SKM-1 treated with dmso at 0.1 percent for 144 hours (cell line): Measurements from ENCODE around the gene MON1A.
A peak's percentile ranks its signal among the peaks of the same experiment; 100 is the strongest.

Source experiments
- DNase-seq: peaks from one replicate; lab custom pipeline; 2025; ENCODE audit not compliant: unreplicated experiment; lab: John Stamatoyannopoulos, UW

Gene MON1A

DNA sequence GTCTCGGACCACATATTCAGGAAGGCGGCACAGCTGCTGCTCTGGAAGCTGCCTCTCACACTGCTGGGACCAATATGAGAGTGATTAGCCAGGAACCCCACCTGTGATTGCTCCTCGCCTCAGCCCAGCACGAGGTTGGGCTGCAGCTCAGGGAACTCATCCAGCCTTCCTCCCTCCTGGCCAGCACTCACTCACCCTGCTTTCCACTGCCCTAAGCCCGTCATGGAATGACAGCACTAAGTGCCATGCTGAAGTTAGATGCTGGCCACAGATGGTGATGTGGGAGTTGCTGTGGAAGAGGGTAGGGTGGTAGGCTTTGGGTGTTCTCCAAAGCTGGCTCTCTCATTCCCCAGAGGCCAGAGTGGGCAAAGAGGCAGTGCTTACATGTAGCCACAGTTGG is 33.3 kb downstream of the MON1A start:
- no peak for DNase-seq

DNA sequence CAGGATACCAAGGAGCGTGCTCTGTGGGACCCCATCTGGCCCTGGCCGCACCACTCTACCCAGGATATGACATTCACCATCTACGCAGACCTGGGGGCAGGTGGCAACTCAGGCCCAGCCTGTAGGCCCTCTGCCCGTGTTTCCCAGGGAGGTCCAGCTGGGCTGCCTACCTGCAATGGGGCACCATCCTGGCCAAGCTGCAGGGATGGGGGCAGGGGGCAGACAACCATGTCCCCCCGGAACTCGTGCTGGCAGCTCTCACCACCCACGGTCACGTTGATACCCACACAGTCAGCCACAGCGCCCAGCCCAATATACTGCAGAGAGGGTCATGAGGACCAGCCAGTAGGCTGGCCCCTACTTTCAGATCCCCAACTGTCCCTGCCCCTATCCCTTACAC is 33.8 kb downstream of the MON1A start:
- DNase-seq = no peak

DNA sequence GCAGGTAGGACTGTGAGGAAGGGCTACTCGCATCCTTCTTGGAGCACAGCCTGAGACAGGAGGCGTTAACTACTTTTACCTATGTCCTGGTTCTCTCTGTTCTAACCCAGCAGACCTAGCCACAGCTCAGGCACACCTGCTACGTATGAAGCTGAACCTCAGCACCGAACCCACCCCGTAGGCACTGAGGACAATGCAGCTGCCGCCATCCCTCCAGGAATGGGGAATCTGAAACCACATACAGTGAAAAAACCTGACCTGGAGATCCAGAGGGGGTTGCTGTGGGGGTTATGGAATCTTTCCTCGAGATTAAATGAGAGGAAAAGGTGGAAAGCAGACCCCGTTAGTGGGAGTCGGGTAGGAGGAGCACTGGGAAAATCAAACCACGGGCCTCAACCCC is 40.3 kb downstream of the MON1A start:
- DNase-seq = no peak

DNA sequence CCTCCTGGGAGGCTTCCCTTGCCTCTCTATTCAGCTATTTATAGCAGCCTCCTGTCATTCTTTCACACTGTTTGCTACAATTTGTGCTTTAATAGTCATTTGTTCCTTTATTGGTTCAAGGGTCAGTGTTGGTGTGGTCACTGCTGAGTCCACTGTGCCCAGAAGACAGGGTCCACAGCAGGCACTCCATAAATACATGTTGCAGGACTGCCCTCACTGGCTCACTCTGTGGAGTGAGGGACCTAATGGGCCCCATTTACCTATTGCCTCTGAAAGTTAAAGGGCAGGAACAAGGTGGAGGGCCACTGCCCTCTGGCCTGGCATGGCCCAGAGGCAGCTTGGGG is 42.7 kb downstream of the MON1A start:
- no peak for DNase-seq

DNA sequence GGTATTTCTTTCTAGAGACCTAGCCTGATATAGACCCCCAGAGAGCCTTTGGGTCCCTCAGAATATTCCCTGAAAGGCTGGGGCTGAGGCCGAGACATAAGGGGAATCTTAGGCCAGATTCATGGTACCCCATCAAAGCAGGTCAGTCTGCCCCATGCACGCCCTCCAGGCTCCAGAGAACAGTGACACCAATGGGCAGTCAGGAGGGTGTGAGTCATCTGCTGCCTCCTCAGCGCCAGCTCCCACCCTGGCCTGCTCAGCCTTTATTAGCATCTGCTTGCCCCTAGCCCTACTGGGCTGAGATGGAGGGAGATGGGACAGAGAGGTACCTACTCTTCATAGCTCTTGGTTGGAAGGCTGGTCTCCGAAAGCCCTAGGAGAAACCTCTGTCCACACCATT is 45.6 kb downstream of the MON1A start:
- DNase-seq = no peak

DNA sequence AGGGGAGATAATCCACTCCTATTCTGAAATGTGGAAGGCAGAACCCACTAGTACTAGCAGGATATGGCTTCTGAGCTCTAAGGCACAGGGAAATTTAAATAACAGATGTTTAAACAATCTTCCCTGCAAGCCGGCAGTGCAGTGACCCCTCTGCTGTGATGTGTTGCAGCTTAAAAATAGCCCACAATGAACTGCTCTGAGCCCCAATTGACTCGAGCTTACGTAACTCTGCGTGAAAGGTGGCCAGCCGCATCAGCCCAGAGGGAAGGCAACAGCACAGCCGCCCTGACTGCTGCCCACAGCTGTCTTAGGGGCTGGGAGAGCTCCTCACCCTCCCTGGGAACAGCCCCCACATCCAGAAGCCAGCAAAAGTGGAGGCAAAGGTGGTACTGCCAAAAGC is 47.4 kb downstream of the MON1A start:
- DNase-seq = peak; percentile 44

DNA sequence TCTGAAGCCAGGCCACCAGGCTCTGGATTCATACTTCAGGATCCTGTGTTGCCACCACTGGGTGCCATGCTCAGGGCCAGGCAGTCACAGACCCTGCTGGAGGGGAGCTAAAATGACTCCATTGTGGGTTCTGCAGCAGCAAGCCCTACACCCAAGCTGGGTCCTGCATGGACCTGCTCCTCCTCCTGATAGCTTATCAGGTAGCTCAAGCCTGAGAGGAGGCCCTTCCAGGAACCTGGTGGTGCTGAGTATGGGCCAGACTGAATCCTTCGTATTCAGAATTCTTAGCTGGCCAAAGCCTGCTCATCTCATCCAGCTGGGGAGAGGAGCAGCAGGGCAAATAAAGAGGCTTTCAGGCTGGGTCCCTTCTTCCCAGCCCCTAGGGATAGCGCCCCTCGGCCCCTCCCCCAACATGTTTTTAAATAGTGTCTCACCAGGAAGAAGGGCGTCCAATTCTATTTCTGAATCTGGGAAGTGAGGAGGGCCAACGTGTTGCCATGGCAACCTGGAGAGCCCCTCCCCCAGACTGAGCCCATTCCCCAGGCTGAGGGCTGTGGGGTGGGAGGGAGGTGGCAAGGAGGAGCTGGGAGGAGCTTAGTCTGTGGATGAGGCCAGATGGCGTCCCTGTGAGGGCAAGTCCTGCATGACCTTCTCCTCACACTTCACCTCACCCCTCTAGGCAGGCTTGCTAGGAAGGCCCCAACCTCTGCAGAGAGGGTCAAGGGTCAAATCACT is 48.9 kb downstream of the MON1A start:
- no peak for DNase-seq

DNA sequence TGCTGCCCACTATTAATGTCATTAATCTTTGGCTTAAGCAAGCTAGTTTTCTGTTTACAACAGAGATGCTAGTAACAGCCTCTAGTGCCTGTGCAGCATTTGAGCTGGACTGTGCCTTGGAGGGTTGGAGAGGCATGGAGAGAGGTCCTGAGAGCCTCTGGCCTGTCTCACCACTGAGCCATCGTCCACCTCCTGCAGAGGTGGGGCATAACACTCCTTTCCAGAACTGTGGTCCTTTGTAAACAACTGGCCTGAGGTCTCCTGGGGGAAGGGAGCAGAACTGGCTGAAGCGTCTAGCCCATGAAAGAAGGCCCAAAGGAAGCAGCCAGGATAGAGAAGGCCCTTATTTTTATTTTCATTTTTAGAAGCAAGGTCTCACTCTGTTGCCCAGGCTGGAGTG is 49.9 kb downstream of the MON1A start:
- DNase-seq = no peak

DNA sequence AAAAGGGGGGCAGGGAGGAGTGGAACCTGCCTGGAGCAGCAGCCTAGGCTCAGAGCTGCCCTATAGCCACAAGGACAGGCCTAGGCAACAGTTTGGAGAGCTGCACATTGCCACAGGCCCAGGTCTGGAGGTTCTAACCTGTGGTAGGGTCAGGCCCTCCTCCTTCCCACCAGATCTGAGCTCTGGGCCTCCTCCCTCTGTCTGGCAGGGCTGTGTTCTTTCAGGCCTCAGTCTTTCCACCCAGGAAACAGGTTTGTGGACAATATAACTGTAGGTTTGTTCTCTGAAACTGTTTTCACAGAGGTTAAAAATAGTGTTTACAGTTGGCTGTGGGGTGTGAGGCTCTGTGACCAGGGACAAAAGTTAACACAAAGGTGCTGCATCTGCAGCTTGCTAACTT is 50.9 kb downstream of the MON1A start:
- DNase-seq = no peak

DNA sequence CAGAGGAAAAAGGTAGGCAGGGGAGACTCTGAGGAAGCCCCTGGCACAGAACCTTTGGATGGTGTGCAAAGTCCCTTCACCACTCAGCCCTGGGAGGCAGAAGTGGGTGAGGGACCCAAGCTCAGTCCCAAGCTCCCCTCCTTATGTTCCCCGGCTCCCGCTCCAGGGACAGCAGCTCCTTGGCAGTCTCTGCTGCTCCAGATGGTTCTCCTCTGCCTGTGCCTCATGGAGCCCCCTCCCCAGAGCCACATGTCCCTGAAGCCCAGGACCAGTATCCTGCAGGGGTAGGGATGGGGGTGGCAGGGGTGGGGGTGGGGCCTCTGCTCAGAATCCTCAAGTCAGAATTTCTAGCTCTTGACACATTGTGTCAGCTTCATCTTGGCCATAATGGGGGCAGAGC is 51.9 kb downstream of the MON1A start:
- DNase-seq = no peak

DNA sequence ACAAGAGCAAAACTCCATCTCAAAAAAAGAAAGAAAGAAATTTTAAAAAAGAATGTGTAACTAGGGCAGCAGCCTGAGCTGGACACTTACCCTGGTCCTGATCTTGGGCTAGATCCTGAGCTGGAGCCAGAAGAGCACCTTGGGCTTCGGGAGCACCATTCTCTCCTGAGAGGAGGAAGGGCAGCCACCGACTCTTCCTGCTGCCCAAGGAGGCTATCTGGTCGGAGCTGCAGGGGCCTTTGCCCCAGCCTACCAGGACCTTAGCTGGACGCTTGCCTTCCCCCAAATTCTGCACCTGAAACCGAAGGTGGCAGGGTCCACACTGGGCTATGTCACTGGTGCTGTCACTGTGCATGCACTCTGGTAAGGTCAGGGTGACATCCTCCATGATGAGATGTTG is 53.0 kb downstream of the MON1A start:
- no peak for DNase-seq

DNA sequence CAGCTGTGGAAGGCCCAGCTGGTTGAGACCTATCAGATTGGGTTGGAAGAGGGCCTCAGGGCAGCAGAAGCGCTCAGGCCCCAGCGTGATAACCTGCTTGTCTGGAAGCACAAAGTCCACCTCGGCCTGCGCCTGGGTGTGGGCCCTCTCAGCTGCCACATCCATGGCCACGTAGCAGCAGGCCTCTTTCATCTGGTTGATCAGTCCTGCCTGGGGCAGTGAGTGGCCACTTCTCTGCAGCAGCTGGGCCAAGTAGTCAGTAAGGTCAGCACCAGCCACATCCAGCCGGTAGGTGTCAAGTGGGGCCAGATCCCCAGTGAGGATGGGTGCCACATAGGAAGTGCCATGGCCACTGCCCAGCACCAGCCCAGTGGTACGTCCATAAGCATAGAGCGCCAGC is 56.0 kb downstream of the MON1A start:
- no peak for DNase-seq

DNA sequence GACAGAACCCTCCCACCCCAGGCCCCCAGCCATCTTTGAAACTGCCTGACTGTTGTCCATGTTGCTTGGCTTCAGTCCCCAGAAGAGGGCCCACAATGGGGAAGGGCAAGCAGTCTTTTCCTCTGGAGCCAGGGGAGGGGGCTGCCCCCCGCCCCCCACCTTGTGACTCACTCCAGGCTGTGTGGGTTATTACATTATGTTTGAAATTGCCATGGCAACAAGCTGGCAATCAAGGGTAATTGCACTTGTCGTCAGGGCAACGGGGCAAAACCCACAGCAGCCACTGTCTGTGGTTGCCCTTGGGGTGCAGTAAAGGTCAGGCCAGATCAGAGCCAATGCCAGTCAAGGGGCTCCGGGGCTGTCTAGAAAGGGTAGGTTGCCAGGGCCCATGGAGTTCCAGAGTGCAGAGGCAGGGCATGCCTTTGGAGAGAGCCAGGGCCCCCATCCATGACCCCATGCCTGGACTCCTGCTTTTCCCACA is 56.8 kb downstream of the MON1A start:
- DNase-seq = peak; percentile 57

DNA sequence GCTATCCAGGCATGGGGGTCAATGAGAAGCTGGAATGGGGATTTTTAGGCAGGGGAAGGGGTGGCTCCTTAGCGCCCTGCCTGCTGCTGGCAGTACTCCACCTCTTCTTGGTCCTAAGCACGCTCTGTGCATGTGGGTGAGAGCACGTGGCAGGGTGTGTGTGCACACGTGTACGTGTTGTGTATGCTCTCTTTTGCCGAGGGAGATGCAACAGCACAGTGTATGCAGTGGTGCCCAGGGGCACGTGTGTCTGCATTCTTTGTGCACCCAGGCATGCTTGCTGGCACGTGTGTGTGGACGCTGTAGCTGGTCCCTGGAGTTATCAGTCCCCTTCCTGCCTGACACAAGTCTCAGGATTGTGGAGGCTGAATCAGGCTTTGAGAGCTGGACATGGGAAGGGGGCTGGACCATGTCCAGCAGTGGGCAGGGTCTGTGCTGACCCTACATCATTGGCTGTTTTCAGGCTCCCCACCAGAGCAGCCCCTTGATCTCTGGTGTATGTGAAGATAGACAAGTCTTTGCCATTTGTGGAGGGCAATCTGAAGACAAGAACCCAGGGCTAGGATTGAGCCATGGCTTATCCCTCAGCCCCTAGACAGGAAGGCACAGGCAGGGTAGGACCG is 58.0 kb downstream of the MON1A start:
- DNase-seq = no peak

DNA sequence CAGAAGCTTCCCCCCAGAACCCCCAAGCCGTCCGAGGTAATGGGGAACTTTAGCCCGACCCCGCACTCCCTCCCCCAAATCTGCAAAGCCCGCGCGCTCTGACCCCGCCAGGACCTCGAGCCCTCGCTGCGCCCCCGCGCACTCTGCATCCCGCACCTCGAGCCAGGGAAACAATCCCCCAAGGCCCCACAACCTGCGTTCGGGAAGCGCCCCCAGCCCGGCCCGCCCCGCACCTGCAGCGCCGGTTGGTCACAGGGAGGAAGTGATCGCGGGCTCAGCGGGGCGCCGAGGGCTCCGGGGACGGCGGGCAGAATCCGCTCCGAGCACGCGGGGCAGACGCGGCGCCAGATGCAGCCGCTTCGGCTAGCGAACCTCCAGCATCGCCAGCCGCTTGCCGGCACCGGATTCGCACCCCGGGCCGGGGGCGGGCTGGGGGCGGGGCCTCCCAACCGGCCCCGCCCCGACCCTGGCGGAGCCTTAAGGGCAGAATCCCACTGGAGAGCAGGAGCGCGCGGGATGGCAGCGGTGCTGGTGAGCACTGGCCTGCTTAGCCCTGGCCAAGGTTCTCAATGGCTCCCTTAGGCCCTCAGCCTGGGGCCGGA is 60.0 kb downstream of the MON1A start, which contains the start of gene CAMKV:
Gene CAMKV (minus strand): TSS at position 382 of the 602 bp plus-strand sequence. CDS start 7,518 bp downstream, outside the sequence.
- no peak for DNase-seq

DNA sequence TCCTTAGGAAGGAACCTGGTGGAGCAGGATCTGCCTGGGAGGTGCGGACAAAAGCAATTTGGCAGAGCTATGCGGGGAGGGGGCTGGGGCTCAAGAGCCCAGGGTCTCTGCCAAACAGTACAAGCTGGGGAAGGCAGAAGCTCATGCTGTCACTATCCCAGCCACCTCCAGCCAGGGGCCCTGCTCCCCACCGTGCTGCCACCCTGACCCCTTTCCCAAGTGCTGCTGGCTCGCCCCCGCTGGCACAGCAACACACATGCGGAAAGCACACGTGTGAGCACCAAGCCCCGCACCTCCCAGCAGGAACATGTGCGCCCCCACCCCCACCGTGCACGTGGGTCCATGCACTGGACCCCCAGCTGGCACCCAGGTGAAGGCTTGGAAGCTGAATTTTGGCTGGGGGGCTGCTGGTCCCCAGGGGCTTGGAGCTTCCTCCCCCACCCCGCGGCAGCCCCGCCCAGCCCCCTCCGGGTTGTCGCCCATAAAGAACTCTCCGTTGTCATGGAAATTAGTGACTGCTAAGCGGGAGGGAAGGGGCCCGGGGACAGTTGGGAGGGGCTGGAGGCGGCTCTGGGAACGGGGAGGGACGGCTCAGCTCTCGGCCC is 60.6 kb downstream of the MON1A start:
- peak; percentile 30 for DNase-seq

DNA sequence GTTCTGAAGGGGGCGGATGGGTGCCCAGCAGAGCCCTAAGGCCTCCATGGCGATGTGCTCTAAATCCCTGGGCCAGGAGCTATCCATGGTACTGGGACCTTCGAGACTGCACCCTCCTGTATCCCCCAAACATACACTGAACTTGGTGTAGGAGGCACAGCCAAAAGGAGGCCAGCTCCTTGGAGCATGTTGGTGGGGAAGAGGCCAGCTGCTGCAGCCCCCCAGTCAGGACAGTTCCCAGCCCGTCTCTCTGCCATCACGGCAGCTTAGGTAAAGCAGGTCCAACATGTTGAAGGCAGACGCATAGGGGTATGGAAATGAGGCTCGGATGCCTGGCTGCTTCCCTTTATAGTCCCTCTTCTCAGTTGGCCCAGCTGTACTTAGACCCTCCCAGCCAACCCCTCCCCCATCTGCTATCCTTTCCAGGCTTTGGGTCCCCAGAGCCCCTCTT is 61.7 kb downstream of the MON1A start:
- DNase-seq = no peak

DNA sequence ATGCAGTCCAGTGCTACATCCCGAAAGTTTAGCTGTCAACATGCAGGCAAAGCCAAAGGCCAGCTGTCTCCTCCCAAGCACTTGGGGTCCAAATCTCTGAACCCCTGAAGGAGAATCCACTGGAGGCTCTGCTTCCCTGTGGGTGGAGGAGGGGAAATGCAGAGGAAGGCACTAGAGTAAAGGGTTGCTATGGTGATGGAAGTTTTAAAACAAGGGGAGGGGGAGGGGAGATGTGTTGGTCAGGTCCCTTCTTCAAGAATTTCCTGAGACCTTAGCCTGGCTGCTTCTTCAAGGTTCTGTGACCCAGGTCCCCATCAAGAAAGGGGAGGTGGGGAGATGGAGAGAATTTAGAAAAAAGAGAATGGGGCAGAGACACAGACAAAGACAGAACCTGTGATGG is 62.2 kb downstream of the MON1A start:
- no peak for DNase-seq

DNA sequence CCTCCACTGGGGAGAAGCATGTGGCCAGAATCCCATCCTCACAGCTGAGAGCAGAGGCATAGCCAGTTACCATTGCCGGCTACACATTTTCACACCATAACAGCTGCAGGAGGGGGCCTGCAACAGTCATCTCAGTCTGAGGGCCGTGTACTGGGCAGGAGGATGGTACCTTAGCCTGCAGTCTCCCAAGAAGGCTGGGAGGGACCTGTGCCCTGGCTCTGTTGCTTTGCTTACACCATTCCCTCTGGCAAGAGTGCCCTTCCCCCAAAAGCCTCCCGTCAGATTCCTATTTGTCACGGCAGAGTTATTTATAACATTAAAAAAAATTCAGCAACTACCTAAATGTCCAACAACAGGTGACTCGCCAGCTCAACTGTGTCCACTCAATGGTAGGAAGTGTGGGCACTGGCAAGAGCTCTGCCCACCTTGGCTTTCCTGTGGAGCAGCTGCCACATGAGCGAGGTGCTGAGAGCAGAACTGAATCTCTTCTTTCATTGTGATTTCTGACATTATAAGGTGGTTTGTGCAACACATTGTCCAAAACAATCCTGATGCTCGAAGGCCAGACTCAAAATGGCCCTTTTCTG is 64.3 kb downstream of the MON1A start:
- DNase-seq = no peak

DNA sequence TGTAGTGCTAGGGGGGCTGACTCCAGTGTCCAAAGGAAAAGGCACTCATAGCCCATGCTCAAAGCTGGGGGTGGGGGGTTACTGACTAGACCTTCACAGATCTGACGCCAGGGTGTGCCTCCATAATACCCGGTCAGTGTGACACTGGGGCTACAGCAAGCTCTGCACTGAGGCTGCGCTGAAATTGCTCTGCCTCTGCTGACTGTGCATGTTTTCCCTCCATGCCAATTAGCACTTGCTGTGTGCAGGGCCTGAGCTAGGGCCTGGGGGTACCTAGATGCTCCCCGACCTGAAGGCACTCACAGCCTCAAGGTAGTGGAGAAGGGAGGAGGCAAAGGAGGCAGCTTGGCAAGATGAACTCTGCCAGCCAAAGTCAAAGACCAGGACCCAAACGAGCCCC is 65.1 kb downstream of the MON1A start:
- no peak for DNase-seq

DNA sequence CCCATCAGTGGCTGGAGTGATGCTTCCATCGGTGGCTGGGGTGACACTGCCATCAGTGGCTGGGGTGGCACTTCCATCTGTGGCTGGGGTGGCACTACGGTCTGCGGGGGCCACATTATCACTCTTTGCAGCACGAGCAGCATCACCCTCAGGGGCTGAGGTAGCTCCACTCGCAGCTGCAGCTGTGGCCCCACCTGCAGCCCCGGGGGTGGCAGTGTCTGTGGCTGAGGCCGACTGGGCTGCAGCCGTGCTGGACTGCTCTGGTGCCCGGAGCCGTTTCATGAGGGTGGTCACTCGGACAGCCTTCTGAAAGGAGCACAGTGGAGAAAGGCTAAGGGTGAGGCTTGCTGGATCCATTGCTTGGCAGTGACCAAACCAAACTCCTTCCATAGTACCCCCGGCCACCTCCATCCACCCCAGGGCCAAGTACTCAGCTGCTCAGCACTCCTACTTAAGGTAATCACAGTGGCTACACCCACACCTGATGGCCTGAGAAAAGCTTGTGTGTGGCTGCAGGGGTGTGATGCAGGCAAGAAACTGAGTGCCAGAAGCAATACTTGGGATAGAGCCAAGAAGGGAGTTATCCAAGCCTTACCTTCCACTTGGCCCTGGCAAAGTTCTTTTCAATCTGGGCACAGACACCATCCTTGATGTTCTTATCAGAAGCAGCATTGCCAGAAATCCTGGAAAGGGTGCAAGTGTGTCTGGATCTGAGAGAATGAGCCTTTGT is 69.9 kb downstream of the MON1A start:
- no peak for DNase-seq
